ENCODE data around the gene FAM174C. TPM values are rescaled to one million over a fixed set of nuclear protein-coding genes. Genes with fewer than 3 reads are reported as not detected.
"Not testable (repeated sequence)": the region's sequence is repeated elsewhere in the genome, so short reads cannot be mapped to it uniquely, and the experiment has no call there.

Gene FAM174C
- total RNA-seq, 1 donor from 2014 or later = 30.0 TPM

DNA sequence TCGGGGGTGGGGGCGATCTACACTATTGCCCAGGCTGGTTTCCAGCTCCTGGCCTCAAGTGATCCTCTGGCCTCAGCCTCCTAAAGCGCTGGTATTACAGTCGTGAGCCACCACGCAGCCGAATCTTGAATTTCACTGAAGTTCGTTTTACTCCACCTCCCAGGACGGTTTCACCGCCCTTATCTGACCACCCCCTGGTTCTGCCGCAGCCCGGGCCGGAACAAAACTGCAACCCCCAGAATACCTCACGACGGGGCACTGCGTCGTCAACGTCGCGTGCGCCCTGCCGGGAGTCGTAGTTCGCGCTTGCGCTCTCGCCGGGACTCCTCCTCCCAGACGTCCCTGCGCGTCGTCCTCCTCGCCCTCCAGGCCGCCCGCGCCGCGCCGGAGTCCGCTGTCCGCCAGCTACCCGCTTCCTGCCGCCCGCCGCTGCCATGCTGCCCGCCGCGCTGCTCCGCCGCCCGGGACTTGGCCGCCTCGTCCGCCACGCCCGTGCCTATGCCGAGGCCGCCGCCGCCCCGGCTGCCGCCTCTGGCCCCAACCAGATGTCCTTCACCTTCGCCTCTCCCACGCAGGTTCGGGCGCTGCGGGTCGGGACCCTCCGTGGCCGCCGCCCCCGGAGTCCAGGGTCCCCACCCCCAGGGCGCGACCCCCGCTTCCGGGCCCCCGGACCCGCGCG is 33.8 kb upstream of the FAM174C start, which contains the start of gene ATP5F1D:
ATP5F1D (plus strand) TSS at position 335 of the 679 bp plus-strand sequence; CDS start at position 435, 100 bp downstream.
- Mint-ChIP-seq H3K36me3 (ENCODE audit: insufficient read depth) (no peaks in the 10 kb centered on the region), H3K4me3 (ENCODE audit: low read depth) (peak within 1 kb of the TSS; percentile 81), H3K27me3 (no peaks in the 10 kb centered on the region), H3K4me1 (ENCODE audit: low read depth) (peaks cover 13% of the 10 kb centered on the region), H3K27ac (peak within 1 kb of the TSS; percentile 96), H3K9me3 (ENCODE audit: low read depth) (no peaks in the 10 kb centered on the region)
- DNase-seq (ENCODE audit: low spot score, unreplicated experiment) = peak; percentile 69
- TF ChIP-seq, protein P1, sequence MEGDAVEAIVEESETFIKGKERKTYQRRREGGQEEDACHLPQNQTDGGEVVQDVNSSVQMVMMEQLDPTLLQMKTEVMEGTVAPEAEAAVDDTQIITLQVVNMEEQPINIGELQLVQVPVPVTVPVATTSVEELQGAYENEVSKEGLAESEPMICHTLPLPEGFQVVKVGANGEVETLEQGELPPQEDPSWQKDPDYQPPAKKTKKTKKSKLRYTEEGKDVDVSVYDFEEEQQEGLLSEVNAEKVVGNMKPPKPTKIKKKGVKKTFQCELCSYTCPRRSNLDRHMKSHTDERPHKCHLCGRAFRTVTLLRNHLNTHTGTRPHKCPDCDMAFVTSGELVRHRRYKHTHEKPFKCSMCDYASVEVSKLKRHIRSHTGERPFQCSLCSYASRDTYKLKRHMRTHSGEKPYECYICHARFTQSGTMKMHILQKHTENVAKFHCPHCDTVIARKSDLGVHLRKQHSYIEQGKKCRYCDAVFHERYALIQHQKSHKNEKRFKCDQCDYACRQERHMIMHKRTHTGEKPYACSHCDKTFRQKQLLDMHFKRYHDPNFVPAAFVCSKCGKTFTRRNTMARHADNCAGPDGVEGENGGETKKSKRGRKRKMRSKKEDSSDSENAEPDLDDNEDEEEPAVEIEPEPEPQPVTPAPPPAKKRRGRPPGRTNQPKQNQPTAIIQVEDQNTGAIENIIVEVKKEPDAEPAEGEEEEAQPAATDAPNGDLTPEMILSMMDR (IDR thresholded peaks at IDR 0.05; ENCODE audit: unreplicated experiment) = no peak

GRCh38 chr19:1243768-1244692 is 31.3 kb upstream of the FAM174C start:
- TF ChIP-seq, protein P1 (IDR thresholded peaks at IDR 0.05; ENCODE audit: unreplicated experiment) = peak; percentile 95
- Mint-ChIP-seq H3K36me3 (ENCODE audit: insufficient read depth) (no peaks in the 10 kb centered on the region), H3K27me3 (no peaks in the 10 kb centered on the region), H3K4me3 (ENCODE audit: low read depth) (no peak overlapping the region), H3K27ac (peak overlapping the region; percentile 59), H3K4me1 (ENCODE audit: low read depth) (peaks cover 10% of the 10 kb centered on the region), H3K9me3 (ENCODE audit: low read depth) (no peaks in the 10 kb centered on the region)
- DNase-seq (ENCODE audit: low spot score, unreplicated experiment) = peak; percentile 80

DNA sequence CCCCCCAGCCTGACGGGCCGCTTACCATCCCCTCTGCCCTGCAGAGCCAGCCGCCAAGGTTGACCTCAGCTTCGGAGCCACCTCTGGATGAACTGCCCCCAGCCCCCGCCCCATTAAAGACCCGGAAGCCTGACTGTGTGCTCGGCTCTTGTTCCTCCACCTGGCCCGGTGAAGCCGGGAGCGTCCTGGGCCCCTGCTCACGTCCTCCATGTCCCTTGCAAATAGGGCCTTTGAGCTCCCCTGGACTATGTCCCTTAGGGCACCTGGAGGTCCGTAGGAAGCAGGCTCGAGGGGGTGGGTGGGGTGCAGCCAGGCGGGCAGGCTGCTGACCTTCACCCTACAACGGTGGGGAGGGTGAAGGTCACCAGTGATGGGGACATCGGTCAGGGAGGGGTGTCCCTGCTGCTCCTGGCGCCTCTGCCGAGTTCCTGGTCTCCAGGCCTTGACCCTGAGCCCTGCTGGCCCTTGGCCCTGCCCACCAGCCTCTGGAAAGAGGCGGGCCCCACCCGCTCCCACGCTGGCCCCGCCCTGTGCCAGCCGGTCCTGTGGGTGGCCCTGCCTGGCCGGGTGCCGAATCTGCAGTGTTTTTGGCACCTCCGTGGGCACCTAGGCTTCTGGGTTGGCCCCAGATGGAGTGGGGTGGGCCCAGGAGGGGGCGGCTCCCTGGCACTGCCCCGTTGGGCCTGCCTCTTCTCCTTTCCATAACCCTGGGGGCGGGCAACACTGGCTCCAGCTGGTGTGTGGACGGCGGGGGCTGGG is 30.5 kb upstream of the FAM174C start:
- Mint-ChIP-seq H3K4me3 (ENCODE audit: low read depth) (no peak overlapping the region), H3K27ac (peak overlapping the region; percentile 59), H3K4me1 (ENCODE audit: low read depth) (peaks cover 6% of the 10 kb centered on the region)

GRCh38 chr19:1245494-1246264 is 29.7 kb upstream of the FAM174C start:
- Mint-ChIP-seq H3K36me3 (ENCODE audit: insufficient read depth) (no peaks in the 10 kb centered on the region), H3K9me3 (ENCODE audit: low read depth) (no peaks in the 10 kb centered on the region), H3K4me3 (ENCODE audit: low read depth) (no peak overlapping the region), H3K27ac (no peak overlapping the region), H3K4me1 (ENCODE audit: low read depth) (peaks cover 6% of the 10 kb centered on the region), H3K27me3 (no peaks in the 10 kb centered on the region)
- no peak for DNase-seq (ENCODE audit: low spot score, unreplicated experiment)
- TF ChIP-seq, protein P1 (IDR thresholded peaks at IDR 0.05; ENCODE audit: unreplicated experiment) = no peak

More for the DNA sequence above, 30.5 kb upstream of the FAM174C start:
- H3K36me3 Mint-ChIP-seq (ENCODE audit: insufficient read depth) = no peaks in the 10 kb centered on the region
- H3K9me3 Mint-ChIP-seq (ENCODE audit: low read depth) = no peaks in the 10 kb centered on the region
- TF ChIP-seq, protein P1 (IDR thresholded peaks at IDR 0.05; ENCODE audit: unreplicated experiment) = no peak
- H3K27me3 Mint-ChIP-seq = no peaks in the 10 kb centered on the region
- DNase-seq (ENCODE audit: low spot score, unreplicated experiment) = no peak

- not testable (repeated sequence) for H3K36me3 Mint-ChIP-seq (ENCODE audit: insufficient read depth); H3K9me3 Mint-ChIP-seq (ENCODE audit: low read depth); H3K4me3 Mint-ChIP-seq (ENCODE audit: low read depth); H3K27ac Mint-ChIP-seq; H3K27me3 Mint-ChIP-seq; H3K4me1 Mint-ChIP-seq (ENCODE audit: low read depth); DNase-seq (ENCODE audit: low spot score, unreplicated experiment)
Measured at GRCh38 chr19:1246265-1247087, 28.9 kb upstream of the FAM174C start.

All from progenitor cell of endocrine pancreas (in vitro differentiated cells).